22Rv1 (cell line): ENCODE data around the gene PEX14.

Source experiments
- H3K27ac ChIP-seq: fragments of 450-650 bp; 2 replicates; pipeline ENCODE4 v1.5.1; 2017
- ZFX ChIP-seq: fragments of 450-650 bp; IDR thresholded peaks from 2 replicates; pipeline ENCODE4 v1.6.1; 2017; ENCODE audit warnings: antibody characterized with exemption, borderline replicate concordance
- TF ChIP-seq, protein P1 (sequence below): fragments of 450-650 bp; IDR thresholded peaks from 2 replicates; pipeline ENCODE4 v1.5.1; 2017; ENCODE audit warnings: mild to moderate bottlenecking

PEX14 gene

DNA sequence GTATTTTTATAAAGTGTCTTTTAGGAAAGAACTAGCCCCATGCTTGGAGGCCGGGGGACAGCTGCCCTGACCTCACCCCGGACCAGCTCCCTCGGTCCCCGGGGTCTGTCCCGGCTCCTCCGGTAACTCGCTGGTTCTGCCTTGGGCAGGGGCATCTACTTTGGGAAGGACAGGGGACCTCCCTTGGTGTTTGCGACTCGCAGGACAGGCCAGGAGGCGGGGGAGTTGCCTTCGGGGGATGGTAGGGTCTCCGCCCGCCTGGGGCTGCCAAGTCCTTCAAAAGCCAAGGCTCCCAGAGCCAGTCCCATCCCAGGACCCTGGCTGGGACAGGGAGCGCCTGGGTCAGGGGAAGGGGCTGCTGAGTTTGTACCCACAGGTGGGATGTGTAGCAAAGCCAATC, 157.9 kb downstream of the PEX14 start:
- H3K27ac ChIP-seq, result peak overlapping the region; percentile 100
- TF ChIP-seq, protein P1, sequence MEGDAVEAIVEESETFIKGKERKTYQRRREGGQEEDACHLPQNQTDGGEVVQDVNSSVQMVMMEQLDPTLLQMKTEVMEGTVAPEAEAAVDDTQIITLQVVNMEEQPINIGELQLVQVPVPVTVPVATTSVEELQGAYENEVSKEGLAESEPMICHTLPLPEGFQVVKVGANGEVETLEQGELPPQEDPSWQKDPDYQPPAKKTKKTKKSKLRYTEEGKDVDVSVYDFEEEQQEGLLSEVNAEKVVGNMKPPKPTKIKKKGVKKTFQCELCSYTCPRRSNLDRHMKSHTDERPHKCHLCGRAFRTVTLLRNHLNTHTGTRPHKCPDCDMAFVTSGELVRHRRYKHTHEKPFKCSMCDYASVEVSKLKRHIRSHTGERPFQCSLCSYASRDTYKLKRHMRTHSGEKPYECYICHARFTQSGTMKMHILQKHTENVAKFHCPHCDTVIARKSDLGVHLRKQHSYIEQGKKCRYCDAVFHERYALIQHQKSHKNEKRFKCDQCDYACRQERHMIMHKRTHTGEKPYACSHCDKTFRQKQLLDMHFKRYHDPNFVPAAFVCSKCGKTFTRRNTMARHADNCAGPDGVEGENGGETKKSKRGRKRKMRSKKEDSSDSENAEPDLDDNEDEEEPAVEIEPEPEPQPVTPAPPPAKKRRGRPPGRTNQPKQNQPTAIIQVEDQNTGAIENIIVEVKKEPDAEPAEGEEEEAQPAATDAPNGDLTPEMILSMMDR, result no peak
- no peak for TF ChIP-seq ZFX

DNA sequence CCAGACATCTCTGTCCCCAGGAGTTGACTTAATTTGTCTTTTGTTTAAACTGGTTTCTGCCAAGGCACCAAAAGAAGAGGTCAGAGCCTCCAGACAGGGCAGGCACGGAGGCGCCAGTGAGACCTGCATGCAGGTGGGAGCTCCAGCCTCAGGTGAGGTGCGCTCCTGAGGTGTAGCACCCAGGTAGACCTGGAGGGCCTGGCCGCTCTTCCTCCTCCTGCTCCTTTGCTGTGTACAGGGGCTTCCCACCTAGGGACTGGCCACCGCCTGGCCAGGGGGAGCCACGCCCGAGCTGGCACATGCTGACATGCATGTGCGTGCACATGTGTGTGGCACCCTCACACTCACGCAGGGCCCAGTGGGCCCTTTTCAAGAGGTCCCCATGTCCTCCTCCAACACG, 158.7 kb downstream of the PEX14 start:
- peak overlapping the region; percentile 100 for H3K27ac ChIP-seq
- no peak for TF ChIP-seq ZFX
- TF ChIP-seq, protein P1, result no peak

DNA sequence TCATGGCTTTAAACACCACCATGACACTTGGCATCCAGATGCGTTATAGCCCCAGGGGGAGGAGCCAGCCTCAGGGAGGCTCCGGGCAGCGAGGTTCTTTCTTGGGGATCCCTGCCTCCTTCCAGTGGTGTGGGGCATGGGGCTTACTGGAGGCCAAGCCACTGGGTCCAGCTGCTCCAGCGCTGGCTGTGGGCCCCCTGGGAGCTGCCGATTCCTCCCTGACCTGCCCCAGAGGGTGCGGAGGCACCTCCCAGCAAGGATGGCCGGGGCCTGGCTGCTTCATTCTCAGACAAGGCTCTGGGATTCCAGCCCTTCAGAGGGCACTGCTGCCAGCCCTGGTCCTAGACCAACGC, 159.3 kb downstream of the PEX14 start:
- TF ChIP-seq, protein P1, result no peak
- no peak for TF ChIP-seq ZFX
- peak overlapping the region; percentile 100 for H3K27ac ChIP-seq

DNA sequence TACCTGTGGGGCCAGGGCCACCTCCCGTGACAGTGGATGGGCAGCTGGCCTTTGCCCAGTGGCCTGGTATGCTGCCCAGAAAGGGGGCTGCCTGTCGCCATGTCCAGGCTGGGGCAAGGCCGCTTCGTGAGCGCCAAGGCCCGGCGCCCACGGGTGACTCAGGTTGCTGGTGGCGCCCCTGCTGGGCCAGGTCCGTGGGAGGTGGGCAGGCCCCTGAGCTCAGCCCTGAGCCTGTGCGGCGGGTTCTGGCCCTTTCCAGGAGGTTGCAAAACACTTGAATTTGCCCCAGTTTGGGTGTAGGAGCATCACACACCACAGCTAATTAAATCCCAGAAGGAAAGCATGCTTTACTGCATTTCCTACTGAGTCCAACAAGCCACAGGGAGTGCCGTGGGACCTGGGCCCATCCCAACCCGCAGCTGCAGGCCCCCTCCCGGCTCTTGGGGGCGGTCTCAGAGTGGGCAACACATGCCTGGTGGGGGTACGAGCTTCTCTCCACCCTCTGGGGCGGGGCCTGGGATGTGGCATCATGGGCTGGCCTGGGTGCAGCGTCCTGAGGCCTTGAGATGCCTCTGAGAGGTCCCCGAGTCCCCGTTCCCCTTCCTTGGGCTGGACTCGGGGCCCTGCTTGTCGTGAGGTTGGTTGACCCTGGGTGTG, 159.8 kb downstream of the PEX14 start:
- no peak for TF ChIP-seq ZFX
- TF ChIP-seq, protein P1, result no peak
- peak overlapping the region; percentile 100 for H3K27ac ChIP-seq

DNA sequence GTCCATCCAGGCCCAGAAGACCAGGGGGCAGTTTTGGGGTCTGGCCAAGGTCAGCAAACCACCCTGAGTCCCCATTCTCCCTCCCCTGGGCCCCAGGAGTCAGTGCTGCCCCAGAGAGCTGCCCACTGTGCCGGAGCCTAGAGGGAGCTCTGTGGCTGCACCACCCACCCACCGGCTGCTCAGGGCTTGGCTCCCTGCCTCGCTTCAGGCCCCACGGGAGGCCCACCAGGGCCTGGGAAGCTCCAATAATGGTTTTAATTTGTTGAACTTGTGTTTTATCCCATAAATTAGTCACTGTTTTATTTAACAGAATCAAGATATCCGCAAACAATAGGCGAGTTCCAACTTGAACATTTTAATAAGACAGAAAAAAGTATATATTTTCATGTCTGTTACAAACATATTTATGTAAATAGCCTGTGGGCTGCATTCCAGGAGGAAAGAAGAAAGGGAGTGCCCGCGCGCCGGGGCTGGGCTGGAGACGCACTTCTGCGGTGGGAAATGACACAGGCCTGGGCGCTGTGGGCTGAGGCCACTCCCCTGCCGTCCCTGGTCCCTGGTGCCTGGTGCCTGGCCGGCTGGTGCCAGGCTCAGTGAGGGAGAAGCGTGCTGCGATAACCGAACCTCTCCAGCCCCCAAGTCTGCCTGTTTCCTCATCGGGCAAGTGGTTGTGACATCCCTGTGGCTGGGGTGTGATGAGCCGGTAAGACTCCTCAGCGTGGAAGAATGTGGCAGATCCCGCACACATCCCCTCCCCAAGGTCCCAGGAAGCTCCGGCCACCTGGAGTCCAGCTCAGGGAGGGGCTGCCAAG, 160.5 kb downstream of the PEX14 start:
- peak overlapping the region; percentile 100 for H3K27ac ChIP-seq
- TF ChIP-seq ZFX, result no peak
- TF ChIP-seq, protein P1, result no peak

DNA sequence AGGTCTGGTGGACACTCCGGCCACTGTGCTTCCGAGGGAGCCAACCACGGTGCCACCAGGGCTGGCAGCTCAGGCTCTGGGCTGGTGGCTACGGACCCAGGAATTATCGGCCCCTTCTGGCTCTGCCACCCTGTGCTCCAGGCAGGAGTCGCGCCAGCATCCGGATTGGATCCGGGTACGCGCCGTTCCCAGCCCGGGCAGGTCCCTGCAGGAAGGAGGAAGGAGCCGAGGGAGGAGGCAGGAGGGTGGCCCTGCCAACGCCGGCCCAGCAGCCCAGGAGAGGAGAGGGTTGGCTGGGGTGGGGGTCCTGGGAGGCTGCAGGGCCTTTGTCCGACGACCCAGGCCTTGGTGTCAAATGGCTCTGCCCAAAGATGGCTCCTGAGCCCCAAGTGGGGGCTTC, 161.2 kb downstream of the PEX14 start:
- peak overlapping the region; percentile 100 for H3K27ac ChIP-seq
- TF ChIP-seq ZFX, result no peak
- TF ChIP-seq, protein P1, result no peak

DNA sequence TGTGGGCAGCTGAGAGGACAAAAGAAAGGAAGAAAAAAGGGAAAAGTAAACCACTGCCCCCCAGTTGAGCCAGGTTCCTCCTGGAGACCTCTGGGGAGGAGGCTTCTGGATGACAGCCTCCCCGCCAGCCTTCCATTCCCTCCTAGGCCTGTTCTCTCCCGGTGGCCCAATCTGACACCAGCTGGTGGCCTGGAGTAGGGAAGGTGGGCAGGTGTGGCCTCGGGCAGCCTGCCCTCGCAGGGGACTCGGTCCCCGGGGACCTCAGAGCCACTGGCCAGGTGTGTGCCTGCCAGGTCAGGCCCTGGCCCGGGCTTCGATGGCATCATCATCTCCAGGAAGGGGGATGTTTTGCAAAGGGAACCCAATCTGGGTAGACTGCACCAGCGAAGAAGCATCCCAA, 162.7 kb downstream of the PEX14 start:
- TF ChIP-seq, protein P1, result no peak
- TF ChIP-seq ZFX, result no peak
- peak overlapping the region; percentile 100 for H3K27ac ChIP-seq
